ENCODE data around the gene FAM89B.

The FAM89B gene

GRCh38 chr11:65578134-65578533 is 5.8 kb downstream of the FAM89B start:
- no peak for TF ChIP-seq CTCF (IDR thresholded peaks at IDR 0.05)
- Histone ChIP-seq H3K4me3 (peak overlapping the region; percentile 98), H3K27ac (peak overlapping the region; percentile 98 to 100)
- no peak for DNase-seq (ENCODE audit: low spot score)

- Histone ChIP-seq H3K4me3 (peak overlapping the region; percentile 13), H3K27ac (peak overlapping the region; percentile 98 to 100)
- DNase-seq (ENCODE audit: low spot score), result no peak
- no peak for TF ChIP-seq CTCF (IDR thresholded peaks at IDR 0.05)
Observed at GRCh38 chr11:65578667-65579066, 6.3 kb downstream of the FAM89B start.

GRCh38 chr11:65579291-65579690 is 7.0 kb downstream of the FAM89B start:
- peak overlapping the region in 1 of 2 donors; percentile 100 for H3K27ac ChIP-seq
- no peak for DNase-seq (ENCODE audit: low spot score)
- H3K4me3 ChIP-seq, result no peak overlapping the region
- no peak for TF ChIP-seq CTCF (IDR thresholded peaks at IDR 0.05)

GRCh38 chr11:65580031-65580692 is 7.8 kb downstream of the FAM89B start:
- Histone ChIP-seq H3K27ac (peak overlapping the region; percentile 15 to 33), H3K4me3 (no peak overlapping the region)
- DNase-seq (ENCODE audit: low spot score), result no peak
- TF ChIP-seq CTCF (IDR thresholded peaks at IDR 0.05), result no peak

- Histone ChIP-seq H3K4me3 (no peak overlapping the region), H3K27ac (peak overlapping the region; percentile 15 to 33)
- no peak for TF ChIP-seq CTCF (IDR thresholded peaks at IDR 0.05)
- no peak for DNase-seq (ENCODE audit: low spot score)
Observed at GRCh38 chr11:65580756-65581155, 8.4 kb downstream of the FAM89B start.

GRCh38 chr11:65581928-65582327 is 9.6 kb downstream of the FAM89B start:
- TF ChIP-seq CTCF (IDR thresholded peaks at IDR 0.05), result no peak
- DNase-seq (ENCODE audit: low spot score), result no peak
- Histone ChIP-seq H3K4me3 (no peak overlapping the region), H3K27ac (peak overlapping the region; percentile 13 to 33)

- no peak for TF ChIP-seq CTCF (IDR thresholded peaks at IDR 0.05)
- Histone ChIP-seq H3K27ac (peak overlapping the region in 1 of 2 donors; percentile 25), H3K4me3 (no peak overlapping the region)
- DNase-seq (ENCODE audit: low spot score), result no peak
Observed at GRCh38 chr11:65583589-65583988, 11.3 kb downstream of the FAM89B start.

All from coronary artery (tissue), 2 donors.